ENCODE measurements around the gene ZCCHC13. TPM values are rescaled to one million over a fixed set of nuclear protein-coding genes. Genes with fewer than 3 reads are reported as not detected.

Gene ZCCHC13
- not detected in 2 replicates for total RNA-seq (2011; cell fraction: chromatin; rRNA removed; ENCODE audit: low replicate concordance)
- not detected in 2 replicates for total RNA-seq (2011; cell fraction: nucleolus; rRNA removed)
- total RNA-seq (2011; cell fraction: nucleoplasm; rRNA removed): not detected in 2 replicates
- total RNA-seq (2014; rRNA removed): not detected in 2 replicates
- total RNA-seq (2014; rRNA removed; fragmentation: Illumina TruSeq; extraction: Trizol): not detected in 2 replicates
- total RNA-seq (2015; rRNA removed; fragmentation: Illumina TruSeq; extraction: Trizol): not detected in 2 replicates
- total RNA-seq (2021): not detected in 2 replicates
- not detected in 2 replicates for polyA plus RNA-seq (2011; rRNA removed)
- not detected in 2 replicates for polyA plus RNA-seq (2011; cell fraction: cytosol; rRNA removed)
- polyA plus RNA-seq (2011; cell fraction: nucleus; rRNA removed): not detected in 2 replicates
- not detected in 2 replicates for polyA plus RNA-seq (2012)
- polyA plus RNA-seq (2014; fragmentation: Illumina TruSeq; extraction: Trizol): not detected in 2 replicates
- polyA plus RNA-seq (2014; fragmentation: Nextera tagmentation; extraction: Ambion mirVana): not detected
- not detected in 2 replicates for polyA plus RNA-seq (2014; rRNA removed)
- polyA minus RNA-seq (2011; rRNA and poly(A)+ RNA removed): not detected in 2 replicates
- not detected in 2 replicates for polyA minus RNA-seq (2011; cell fraction: cytosol; rRNA and poly(A)+ RNA removed)
- not detected in 2 replicates for polyA minus RNA-seq (2011; cell fraction: nucleus; rRNA and poly(A)+ RNA removed)
- not detected for Bru-seq, nascent RNA
- BruChase-seq, experiment 1, labeled RNA remaining after a 2-hour chase: not detected
- not detected for BruChase-seq, experiment 2, labeled RNA remaining after a 6-hour chase
- long read RNA-seq, experiment 1: 0 reads
- long read RNA-seq, experiment 2: 0 reads
- long read RNA-seq, experiment 3: 0 reads

DNA sequence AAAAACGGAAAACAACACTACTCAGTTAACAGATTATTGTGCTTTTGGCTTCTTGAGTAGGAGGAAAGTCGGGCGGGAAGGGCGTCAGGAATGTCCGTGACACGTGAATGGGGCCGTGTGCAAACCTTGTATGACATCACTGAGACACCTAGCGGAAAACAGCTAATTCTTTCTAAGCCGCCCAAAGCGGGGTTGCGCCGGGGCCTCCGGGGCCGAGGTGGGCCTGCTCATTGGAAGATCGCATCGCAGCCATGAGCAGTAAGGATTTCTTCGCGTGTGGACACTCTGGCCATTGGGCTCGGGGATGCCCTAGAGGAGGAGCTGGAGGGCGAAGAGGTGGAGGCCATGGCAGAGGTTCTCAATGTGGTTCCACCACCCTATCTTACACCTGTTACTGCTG, at the start of gene ZCCHC13:
Gene ZCCHC13, plus strand, starts transcription at position 165 of the 400 bp plus-strand sequence. Its CDS starts 87 bp downstream, at position 252.
- in situ Hi-C loops (cut with MboI) (no loop called here), intact Hi-C loops (cut with micrococcal nuclease) (no loop called here)
- FAIRE-seq (no peak), DNase-seq (ENCODE audit: extremely low read depth in 1 of 4, low spot score in 3 of 4) (no peak), ATAC-seq (no peak)
- WGBS (ENCODE audit: insufficient coverage, low coverage, missing lambda C conversion rate): 43% methylated on average over 18 of the region's 20 CpGs
- no peak within 1 kb of the TSS for H3K27ac ChIP-seq (ENCODE audit: extremely low read depth, low read depth, low read length)
- H3K4me2 ChIP-seq (ENCODE audit: insufficient read depth, low read length): no peak within 1 kb of the TSS
- no peaks in the 10 kb centered on the region for H4K20me1 ChIP-seq (replicated peaks; ENCODE audit: control insufficient read depth, insufficient read depth, low read length)
- H3K9me3 ChIP-seq (replicated peaks; ENCODE audit: control insufficient read depth, insufficient read depth, low read depth, low read length): no peaks in the 10 kb centered on the region
- peaks cover 0 to 7% of the 10 kb centered on the region in 2 experiments; a peak in 2 of 5 replicates for H3K27me3 ChIP-seq (ENCODE audit: control insufficient read depth in 2 of 2, insufficient read depth in 2 of 2, low read length in 2 of 2)
- H3K79me2 ChIP-seq (ENCODE audit: control insufficient read depth, insufficient read depth, low read length): no peaks in the 10 kb centered on the region
- no peak within 1 kb of the TSS for H2AFZ ChIP-seq (ENCODE audit: low read depth, low read length)
- H3K4me3 ChIP-seq: no peak within 1 kb of the TSS
- no TSS peak for BruUV-seq (replicated peaks)
- H3K4me1 ChIP-seq (replicated peaks in 1 of 2; ENCODE audit: control insufficient read depth in 2 of 2, insufficient read depth in 2 of 2, low read length in 2 of 2): no peaks in the 10 kb centered on the region
- ChIA-PET POLR2A (no interaction called here), CTCF (ENCODE audit: low intra/inter-chr PET ratio) (no interaction called here)
- no peak within 1 kb of the TSS for H3K9ac ChIP-seq (ENCODE audit: insufficient read depth in 1 of 2, low read depth in 2 of 2, low read length in 2 of 2)
- no peaks in the 10 kb centered on the region for H3K36me3 ChIP-seq (ENCODE audit: control insufficient read depth, insufficient read depth, low read length)
- no peaks in the 10 kb centered on the region for H3K9me1 ChIP-seq (ENCODE audit: control insufficient read depth, insufficient read depth, low read length)
- TF ChIP-seq, protein P1, sequence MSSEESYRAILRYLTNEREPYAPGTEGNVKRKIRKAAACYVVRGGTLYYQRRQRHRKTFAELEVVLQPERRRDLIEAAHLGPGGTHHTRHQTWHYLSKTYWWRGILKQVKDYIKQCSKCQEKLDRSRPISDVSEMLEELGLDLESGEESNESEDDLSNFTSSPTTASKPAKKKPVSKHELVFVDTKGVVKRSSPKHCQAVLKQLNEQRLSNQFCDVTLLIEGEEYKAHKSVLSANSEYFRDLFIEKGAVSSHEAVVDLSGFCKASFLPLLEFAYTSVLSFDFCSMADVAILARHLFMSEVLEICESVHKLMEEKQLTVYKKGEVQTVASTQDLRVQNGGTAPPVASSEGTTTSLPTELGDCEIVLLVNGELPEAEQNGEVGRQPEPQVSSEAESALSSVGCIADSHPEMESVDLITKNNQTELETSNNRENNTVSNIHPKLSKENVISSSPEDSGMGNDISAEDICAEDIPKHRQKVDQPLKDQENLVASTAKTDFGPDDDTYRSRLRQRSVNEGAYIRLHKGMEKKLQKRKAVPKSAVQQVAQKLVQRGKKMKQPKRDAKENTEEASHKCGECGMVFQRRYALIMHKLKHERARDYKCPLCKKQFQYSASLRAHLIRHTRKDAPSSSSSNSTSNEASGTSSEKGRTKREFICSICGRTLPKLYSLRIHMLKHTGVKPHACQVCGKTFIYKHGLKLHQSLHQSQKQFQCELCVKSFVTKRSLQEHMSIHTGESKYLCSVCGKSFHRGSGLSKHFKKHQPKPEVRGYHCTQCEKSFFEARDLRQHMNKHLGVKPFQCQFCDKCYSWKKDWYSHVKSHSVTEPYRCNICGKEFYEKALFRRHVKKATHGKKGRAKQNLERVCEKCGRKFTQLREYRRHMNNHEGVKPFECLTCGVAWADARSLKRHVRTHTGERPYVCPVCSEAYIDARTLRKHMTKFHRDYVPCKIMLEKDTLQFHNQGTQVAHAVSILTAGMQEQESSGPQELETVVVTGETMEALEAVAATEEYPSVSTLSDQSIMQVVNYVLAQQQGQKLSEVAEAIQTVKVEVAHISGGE (CRISPR knock-in tag; IDR thresholded peaks at IDR 0.05): no peak
- no peak for TF ChIP-seq BMI1 (IDR thresholded peaks at IDR 0.05; ENCODE audit: low read length)
- TF ChIP-seq TARDBP (IDR thresholded peaks at IDR 0.05): no peak
- TF ChIP-seq, protein P2, sequence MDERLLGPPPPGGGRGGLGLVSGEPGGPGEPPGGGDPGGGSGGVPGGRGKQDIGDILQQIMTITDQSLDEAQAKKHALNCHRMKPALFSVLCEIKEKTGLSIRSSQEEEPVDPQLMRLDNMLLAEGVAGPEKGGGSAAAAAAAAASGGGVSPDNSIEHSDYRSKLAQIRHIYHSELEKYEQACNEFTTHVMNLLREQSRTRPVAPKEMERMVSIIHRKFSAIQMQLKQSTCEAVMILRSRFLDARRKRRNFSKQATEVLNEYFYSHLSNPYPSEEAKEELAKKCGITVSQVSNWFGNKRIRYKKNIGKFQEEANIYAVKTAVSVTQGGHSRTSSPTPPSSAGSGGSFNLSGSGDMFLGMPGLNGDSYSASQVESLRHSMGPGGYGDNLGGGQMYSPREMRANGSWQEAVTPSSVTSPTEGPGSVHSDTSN (CRISPR knock-in tag; IDR thresholded peaks at IDR 0.05; ENCODE audit: low read depth): no peak
- TF ChIP-seq, protein P2 (tag; conservative IDR thresholded peaks at IDR 0.05; ENCODE audit: low read depth): no peak
- TF ChIP-seq, protein P3, sequence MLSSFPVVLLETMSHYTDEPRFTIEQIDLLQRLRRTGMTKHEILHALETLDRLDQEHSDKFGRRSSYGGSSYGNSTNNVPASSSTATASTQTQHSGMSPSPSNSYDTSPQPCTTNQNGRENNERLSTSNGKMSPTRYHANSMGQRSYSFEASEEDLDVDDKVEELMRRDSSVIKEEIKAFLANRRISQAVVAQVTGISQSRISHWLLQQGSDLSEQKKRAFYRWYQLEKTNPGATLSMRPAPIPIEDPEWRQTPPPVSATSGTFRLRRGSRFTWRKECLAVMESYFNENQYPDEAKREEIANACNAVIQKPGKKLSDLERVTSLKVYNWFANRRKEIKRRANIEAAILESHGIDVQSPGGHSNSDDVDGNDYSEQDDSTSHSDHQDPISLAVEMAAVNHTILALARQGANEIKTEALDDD (IDR thresholded peaks at IDR 0.05): no peak
- TF ChIP-seq SUPT5H (IDR thresholded peaks at IDR 0.05): no peak
- TF ChIP-seq, protein P4, sequence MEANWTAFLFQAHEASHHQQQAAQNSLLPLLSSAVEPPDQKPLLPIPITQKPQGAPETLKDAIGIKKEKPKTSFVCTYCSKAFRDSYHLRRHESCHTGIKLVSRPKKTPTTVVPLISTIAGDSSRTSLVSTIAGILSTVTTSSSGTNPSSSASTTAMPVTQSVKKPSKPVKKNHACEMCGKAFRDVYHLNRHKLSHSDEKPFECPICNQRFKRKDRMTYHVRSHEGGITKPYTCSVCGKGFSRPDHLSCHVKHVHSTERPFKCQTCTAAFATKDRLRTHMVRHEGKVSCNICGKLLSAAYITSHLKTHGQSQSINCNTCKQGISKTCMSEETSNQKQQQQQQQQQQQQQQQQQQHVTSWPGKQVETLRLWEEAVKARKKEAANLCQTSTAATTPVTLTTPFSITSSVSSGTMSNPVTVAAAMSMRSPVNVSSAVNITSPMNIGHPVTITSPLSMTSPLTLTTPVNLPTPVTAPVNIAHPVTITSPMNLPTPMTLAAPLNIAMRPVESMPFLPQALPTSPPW (CRISPR knock-in tag; IDR thresholded peaks at IDR 0.05): no peak
- TF ChIP-seq SMAD1 (IDR thresholded peaks at IDR 0.05; ENCODE audit: low read depth, low read length, partially characterized antibody): no peak
- TF ChIP-seq RFX5 (IDR thresholded peaks at IDR 0.05; ENCODE audit: low read depth, low read length): no peak
- TF ChIP-seq STAT5A (IDR thresholded peaks at IDR 0.05; ENCODE audit: borderline replicate concordance, low read length): no peak

Measured in K562 (cell line).